Measurements from ENCODE around the gene ADRM1.

Gene ADRM1

GRCh38 chr20:62285722-62286121 lies 17.1 kb upstream of the ADRM1 start:
- no peak for DNase-seq (ENCODE audit: extremely low read depth, low read depth)
- no peak for TF ChIP-seq CTCF (IDR thresholded peaks at IDR 0.05; ENCODE audit: low read depth, low read length)

- DNase-seq (ENCODE audit: extremely low read depth, low read depth), result no peak
- TF ChIP-seq CTCF (IDR thresholded peaks at IDR 0.05; ENCODE audit: low read depth, low read length), result no peak
These were observed 16.2 kb upstream of the ADRM1 start for GRCh38 chr20:62286493-62287064.

DNA sequence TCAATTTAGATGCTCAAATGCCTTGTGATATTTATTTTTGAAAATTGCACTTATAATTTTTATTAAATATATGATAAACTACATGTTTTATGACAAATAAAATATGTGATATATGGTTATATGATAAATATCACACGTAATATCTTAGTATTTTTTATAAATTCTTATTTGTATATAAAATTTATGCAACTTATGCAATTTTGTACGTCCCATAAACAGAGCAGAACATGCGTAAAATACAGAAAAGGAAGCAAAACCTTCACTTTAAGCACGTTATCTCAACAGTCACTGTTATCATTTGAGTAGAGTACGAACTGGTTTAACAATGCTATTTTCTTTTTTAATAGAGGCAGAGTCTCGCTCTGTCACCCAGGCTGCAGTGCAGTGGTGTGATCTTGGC lies 15.7 kb upstream of the ADRM1 start:
- no peak for TF ChIP-seq CTCF (IDR thresholded peaks at IDR 0.05; ENCODE audit: low read depth, low read length)
- no peak for DNase-seq (ENCODE audit: extremely low read depth, low read depth)

DNA sequence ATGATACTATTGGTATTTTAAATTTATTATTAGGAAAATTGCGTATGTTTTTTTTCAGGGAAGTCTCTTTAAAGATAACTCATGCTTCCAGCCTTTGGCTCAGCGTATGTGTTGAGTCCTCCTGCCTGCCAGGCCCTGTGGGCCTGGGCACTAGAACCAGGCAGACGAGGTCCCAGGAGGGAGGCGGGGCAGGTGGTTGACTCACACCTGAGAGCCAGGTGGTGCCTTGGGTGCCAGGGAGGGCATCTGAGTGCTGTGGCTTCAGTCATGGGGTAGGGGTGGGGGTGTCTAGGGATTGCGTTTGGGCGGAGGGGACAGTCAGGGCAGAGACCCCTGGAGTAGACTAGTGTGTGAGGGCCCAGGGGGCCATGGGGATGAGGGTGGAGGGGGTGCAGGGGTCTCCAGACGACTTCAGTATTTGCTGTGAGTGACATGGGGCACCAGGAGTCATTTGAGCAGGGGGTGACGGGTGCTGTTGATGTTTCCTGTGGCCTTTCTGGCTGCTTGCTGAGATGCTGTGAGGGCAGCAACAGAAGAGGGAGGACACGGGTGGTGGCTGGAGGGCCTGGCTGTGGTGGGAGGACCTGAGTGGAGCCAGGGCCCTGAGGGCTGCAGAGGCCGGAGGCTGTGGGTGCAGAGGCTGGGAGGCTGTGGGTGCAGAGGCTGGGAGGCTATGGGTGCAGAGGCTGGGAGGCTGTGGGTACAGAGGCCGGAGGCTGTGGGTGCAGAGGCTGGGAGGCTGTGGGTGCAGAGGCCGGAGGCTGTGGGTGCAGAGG lies 14.8 kb upstream of the ADRM1 start:
- TF ChIP-seq CTCF (IDR thresholded peaks at IDR 0.05; ENCODE audit: low read depth, low read length), result no peak
- DNase-seq (ENCODE audit: extremely low read depth, low read depth), result no peak

GRCh38 chr20:62288535-62289105 lies 14.2 kb upstream of the ADRM1 start:
- no peak for TF ChIP-seq CTCF (IDR thresholded peaks at IDR 0.05; ENCODE audit: low read depth, low read length)
- DNase-seq (ENCODE audit: extremely low read depth, low read depth), result no peak

DNA sequence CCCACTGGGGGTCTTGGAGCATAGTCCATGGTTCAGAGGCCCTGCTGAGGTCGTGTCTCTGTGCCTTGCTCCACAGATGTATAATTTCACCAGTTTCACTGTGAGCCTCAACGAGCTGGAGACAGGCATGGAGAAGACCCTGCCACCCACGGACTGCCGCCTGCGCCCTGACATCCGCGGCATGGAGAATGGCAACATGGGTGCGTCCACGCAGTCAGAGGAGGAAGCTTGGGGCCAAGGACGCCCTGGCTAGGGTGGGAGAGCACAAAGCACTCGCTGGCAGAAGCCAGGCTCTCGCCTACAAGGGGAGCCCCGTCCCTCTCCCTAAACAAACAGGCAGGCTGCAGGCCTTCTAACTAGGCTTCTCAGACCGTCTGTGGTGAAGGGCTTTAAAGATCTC lies 13.7 kb upstream of the ADRM1 start:
- no peak for DNase-seq (ENCODE audit: extremely low read depth, low read depth)
- no peak for TF ChIP-seq CTCF (IDR thresholded peaks at IDR 0.05; ENCODE audit: low read depth, low read length)

GRCh38 chr20:62289898-62290297 lies 12.9 kb upstream of the ADRM1 start:
- TF ChIP-seq CTCF (IDR thresholded peaks at IDR 0.05; ENCODE audit: low read depth, low read length), result no peak
- no peak for DNase-seq (ENCODE audit: extremely low read depth, low read depth)
